Endothelial cell of umbilical vein (primary cell): ENCODE measurements around the gene MLPH. TPM values are rescaled to one million over a fixed set of nuclear protein-coding genes. Genes with fewer than 3 reads are reported as not detected.

Experiments
- BruUV-seq: library from RNA; stranded (reverse); fragments of 400-500 nt; replicated peaks from 2 replicates; lab custom pipeline; 2021; lab: Mats Ljungman, UMichigan
- CTCF ChIA-PET: fragments of 300-600, 350-600 bp; sonication (Branson Sonifier 250); formaldehyde crosslinking; loops from one replicate; lab custom pipeline; 2021; ENCODE audit warnings: antibody characterized with exemption, inconsistent platforms; lab: Charles Lee
- POLR2A ChIA-PET: fragments of 300-600, 350-600 bp; sonication (Branson Sonifier 250); formaldehyde crosslinking; loops from one replicate; lab custom pipeline; 2021; ENCODE audit warnings: antibody characterized with exemption, inconsistent platforms; lab: Charles Lee
- DNase-seq: peaks from one replicate; pipeline ENCODE4 v3.0.0-alpha.2; 2011; ENCODE audit warnings: low read depth, low spot score
- FAIRE-seq: peaks from 2 replicates; lab custom pipeline; 2011; peaks lifted over from hg19 to GRCh38; lab: Jason Lieb, UNC
- H2AFZ ChIP-seq: 2 replicates; pipeline ENCODE4 v1.6.0; 2012; ENCODE audit warnings: low read depth, low read length, control low read depth, inconsistent platforms
- H3K27ac ChIP-seq: 2 replicates; pipeline ENCODE4 v1.5.1; 2011; ENCODE audit warnings: low read depth, mild to moderate bottlenecking, control low read depth, low read length, moderate library complexity; ENCODE audit not compliant: insufficient read depth
- H3K27me3 ChIP-seq, 2 experiments: 2 replicates each; pipeline versions ENCODE4 v1.6.0 to v1.6.1; 2011; ENCODE audit warnings: low read length in 2 of 2, mixed read lengths in 1 of 2; ENCODE audit not compliant: control insufficient read depth in 2 of 2, insufficient read depth in 2 of 2
- H3K36me3 ChIP-seq, 2 experiments: 2 replicates in 1 of 2; 3 replicates in 1 of 2; pipeline ENCODE4 v1.5.1; 2011; ENCODE audit warnings: low read length in 2 of 2, mild to moderate bottlenecking in 1 of 2, moderate library complexity in 1 of 2; ENCODE audit not compliant: control insufficient read depth in 2 of 2, insufficient read depth in 2 of 2; ENCODE audit errors: extremely low read depth in 1 of 2
- H3K4me1 ChIP-seq: 3 replicates; pipeline ENCODE4 v1.5.1; 2011; ENCODE audit warnings: mild to moderate bottlenecking, low read length; ENCODE audit not compliant: control insufficient read depth, insufficient read depth; ENCODE audit errors: extremely low read depth
- H3K4me2 ChIP-seq: 2 replicates; pipeline ENCODE4 v1.6.1; 2011; ENCODE audit warnings: low read length, control low read depth, mixed read lengths; ENCODE audit not compliant: insufficient read depth
- H3K4me3 ChIP-seq, 3 experiments: fragments of 200-600 bp in 1 of 3; sonication (generic), shearing (Covaris generic) in 1 of 3; replicated peaks in 1 of 3; 2 replicates each; pipeline ENCODE4 v1.5.1; 2011 to 2016; ENCODE audit warnings: control low read depth in 3 of 3, low read length in 3 of 3, mild to moderate bottlenecking in 2 of 3, inconsistent platforms in 1 of 3, low read depth in 1 of 3, moderate library complexity in 1 of 3; ENCODE audit not compliant: insufficient read depth in 1 of 3
- H3K79me2 ChIP-seq: 2 replicates; pipeline ENCODE4 v1.6.0; 2012; ENCODE audit warnings: low read length, inconsistent platforms; ENCODE audit not compliant: control insufficient read depth, insufficient read depth
- H3K9ac ChIP-seq: replicated peaks from 2 replicates; pipeline ENCODE3; 2011; ENCODE audit warnings: low read length, control low read depth; ENCODE audit not compliant: insufficient read depth; ENCODE audit errors: extremely low read depth
- H3K9me1 ChIP-seq: replicated peaks from 3 replicates; pipeline ENCODE4 v1.6.0; 2011; ENCODE audit warnings: mild to moderate bottlenecking, low read length; ENCODE audit not compliant: control insufficient read depth, insufficient read depth; ENCODE audit errors: extremely low read depth
- H3K9me3 ChIP-seq: replicated peaks from 2 replicates; pipeline ENCODE4 v1.5.1; 2012; ENCODE audit warnings: low read length, inconsistent platforms; ENCODE audit not compliant: control insufficient read depth, insufficient read depth
- H4K20me1 ChIP-seq: replicated peaks from 2 replicates; pipeline ENCODE3; 2011; ENCODE audit warnings: mild to moderate bottlenecking, low read length; ENCODE audit not compliant: control insufficient read depth, insufficient read depth; ENCODE audit errors: extremely low read depth
- CTCF ChIP-seq, 2 donors: IDR thresholded peaks; 1 replicate in 1 of 2; 2 replicates in 1 of 2; pipeline ENCODE4 v1.5.1; 2011; ENCODE audit warnings: low read length in 2 of 2, mild to moderate bottlenecking in 2 of 2, moderate library complexity in 2 of 2, control low read depth in 1 of 2, inconsistent platforms in 1 of 2, low read depth in 1 of 2; ENCODE audit not compliant: insufficient read depth in 1 of 2; ENCODE audit errors: extremely low read depth in 1 of 2
- EZH2 ChIP-seq: IDR thresholded peaks from 2 replicates; pipeline ENCODE4 v1.6.1; 2012; ENCODE audit warnings: borderline replicate concordance, low read depth, mild to moderate bottlenecking, moderate library complexity, low read length, inconsistent platforms; ENCODE audit not compliant: severe bottlenecking
- FOS ChIP-seq: IDR thresholded peaks from 2 replicates; pipeline ENCODE4 v1.6.1; 2011; ENCODE audit warnings: mild to moderate bottlenecking, low read length, moderate library complexity, borderline replicate concordance; ENCODE audit not compliant: insufficient read depth
- GATA2 ChIP-seq: IDR thresholded peaks from 2 replicates; pipeline ENCODE4 v1.7.0; 2011; ENCODE audit warnings: low read depth, mild to moderate bottlenecking, moderate library complexity, mixed read lengths, low read length; ENCODE audit not compliant: insufficient read length, insufficient read depth
- JUN ChIP-seq: IDR thresholded peaks from 2 replicates; pipeline ENCODE4 v1.6.1; 2011; ENCODE audit warnings: borderline replicate concordance, low read depth; ENCODE audit not compliant: insufficient read length, insufficient read depth
- MYC ChIP-seq: IDR thresholded peaks from one replicate; pipeline ENCODE4 v1.6.1; 2011; ENCODE audit warnings: mild to moderate bottlenecking, low read depth, low read length
- POLR2A ChIP-seq: IDR thresholded peaks from 2 replicates; pipeline ENCODE4 v1.6.1; 2012; ENCODE audit warnings: low read depth, mild to moderate bottlenecking, control low read depth, low read length
- POLR2AphosphoS5 ChIP-seq: IDR thresholded peaks from 2 replicates; pipeline ENCODE4 v1.6.1; 2012; ENCODE audit warnings: low read depth, mild to moderate bottlenecking, control low read depth, low read length, moderate library complexity; ENCODE audit not compliant: insufficient read depth
- dilution Hi-C: fragments of 300-500 bp; cut with MboI; formaldehyde crosslinking; loops from one replicate; pipeline ENCODE4 v1.15.0; 2019; ENCODE audit warnings: low sequenced_read_pairs; ENCODE audit not compliant: extremely low pct_ligation_motif_present
- intact Hi-C: fragments of 100-400 bp; cut with micrococcal nuclease; formaldehyde crosslinking; loops from one replicate; pipeline ENCODE4 v1.10.0; 2022
- polyA plus RNA-seq, 4 experiments: library from polyadenylated mRNA; depleted of rRNA in 3 of 4; stranded (reverse) in 3 of 4; unstranded in 1 of 4; fragments of >200 nt; gene quantifications; 2 replicates each; pipeline versions ENCODE4 v1.2.1 to v1.2.3, GENCODE V29; 2011 to 2012; ENCODE audit warnings: missing spikeins in 1 of 4
- total RNA-seq: library from RNA; stranded (reverse); gene quantifications from 2 replicates; pipeline ENCODE4 v1.2.3, GENCODE V29; 2021
- TF ChIP-seq, protein P1 (sequence below): IDR thresholded peaks from 2 replicates; pipeline ENCODE4 v1.6.1; 2011; ENCODE audit not compliant: insufficient read depth, insufficient read length

Gene MLPH
- total and polyA plus RNA-seq, 2 donors (not counting 3 experiments of a cell fraction or from before 2014, with no cell fraction given), result not detected

GRCh38 chr2:237592425-237592980 is 105.5 kb downstream of the MLPH start:
- DNase-seq (no peak), FAIRE-seq (no peak)
- Histone ChIP-seq H4K20me1 (no peaks in the 10 kb centered on the region), H3K4me3 (no peak overlapping the region), H3K9me3 (no peaks in the 10 kb centered on the region), H3K4me1 (no peaks in the 10 kb centered on the region), H3K4me2 (no peak overlapping the region), H3K79me2 (no peaks in the 10 kb centered on the region), H3K27ac (no peak overlapping the region), H3K27me3 (peaks cover 0 to 2% of the 10 kb centered on the region in 2 experiments), H3K9me1 (no peaks in the 10 kb centered on the region), H3K9ac (no peak overlapping the region), H3K36me3 (no peaks in the 10 kb centered on the region), H2AFZ (no peak overlapping the region)
- ChIA-PET CTCF (interaction anchor here (1.0 to 1.4 kb wide), 2 partner anchors 21 to 153 kb away, joined by 3 to 5 read pairs; no protein-coding TSS in a partner anchor), POLR2A (no interaction called here)
- intact Hi-C loops (no loop called here), dilution Hi-C loops (no loop called here)
- BruUV-seq, result no TSS peak
- TF ChIP-seq EZH2 (no peak), MYC (no peak), FOS (no peak), GATA2 (no peak), POLR2A (no peak), POLR2AphosphoS5 (no peak), CTCF (IDR thresholded peaks at IDR 0.05; ENCODE audit: extremely low read depth in 1 of 2, insufficient read depth in 1 of 2, low read depth in 1 of 2, low read length in 2 of 2) (no peak), JUN (no peak)
- TF ChIP-seq, protein P1, sequence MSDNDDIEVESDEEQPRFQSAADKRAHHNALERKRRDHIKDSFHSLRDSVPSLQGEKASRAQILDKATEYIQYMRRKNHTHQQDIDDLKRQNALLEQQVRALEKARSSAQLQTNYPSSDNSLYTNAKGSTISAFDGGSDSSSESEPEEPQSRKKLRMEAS, result no peak
